IMR-90 (cell line): Measurements from ENCODE around the gene C20orf144. TPM values are rescaled to one million over a fixed set of nuclear protein-coding genes. Genes with fewer than 3 reads are reported as not detected.

Experiments
- ATAC-seq: fragments of 200-7000 bp; cut with Tn5 transposase; 2 replicates; pipeline ENCODE4 v1.9.1; 2020; ENCODE audit warnings: low read depth, mild to moderate bottlenecking, moderate library complexity
- BruUV-seq: library from RNA; stranded (reverse); fragments of 400-500 nt; replicated peaks from 2 replicates; lab custom pipeline; 2021; lab: Mats Ljungman, UMichigan
- CTCF ChIA-PET: fragments of 300-600 bp; formaldehyde crosslinking; extraction: SDS; loops from one replicate; lab custom pipeline; 2021; ENCODE audit warnings: antibody characterized with exemption; lab: Yijun Ruan, JAX
- POLR2A ChIA-PET: fragments of 300-600 bp; sonication (Branson Sonifier 250); formaldehyde crosslinking; loops from one replicate; lab custom pipeline; 2022; ENCODE audit warnings: antibody characterized with exemption; ENCODE audit not compliant: unreplicated experiment; lab: Charles Lee
- DNase-seq: peaks from one replicate; pipeline ENCODE4 v3.0.0; 2013
- H2AFZ ChIP-seq: replicated peaks from 2 replicates; pipeline ENCODE3; 2013; ENCODE audit warnings: low read length, mild to moderate bottlenecking; ENCODE audit not compliant: poor library complexity
- H2AK5ac ChIP-seq: 2 replicates; pipeline ENCODE4 v1.6.1; 2013; ENCODE audit warnings: low read depth, low read length, inconsistent platforms
- H2AK9ac ChIP-seq: replicated peaks from 2 replicates; pipeline ENCODE3; 2013; ENCODE audit warnings: mild to moderate bottlenecking, low read depth, low read length, moderate library complexity; ENCODE audit not compliant: poor library complexity
- H2BK120ac ChIP-seq: 2 replicates; pipeline ENCODE4 v1.6.1; 2013; ENCODE audit warnings: low read depth, low read length, inconsistent platforms
- H2BK15ac ChIP-seq: 3 replicates; pipeline ENCODE4 v1.6.1; 2013; ENCODE audit warnings: low read depth, low read length, inconsistent platforms
- H2BK20ac ChIP-seq: 2 replicates; pipeline ENCODE4 v1.6.1; 2013; ENCODE audit warnings: low read depth, mild to moderate bottlenecking, inconsistent platforms, low read length, moderate library complexity
- H2BK5ac ChIP-seq: 2 replicates; pipeline ENCODE4 v1.6.1; 2013; ENCODE audit warnings: mild to moderate bottlenecking, low read depth, low read length, inconsistent platforms; ENCODE audit not compliant: poor library complexity, severe bottlenecking
- H3K14ac ChIP-seq: replicated peaks from 2 replicates; pipeline ENCODE4 v1.6.1; 2013; ENCODE audit warnings: low read depth, low read length, inconsistent platforms
- H3K18ac ChIP-seq: 2 replicates; pipeline ENCODE4 v1.6.1; 2013; ENCODE audit warnings: low read depth, low read length, control low read depth
- H3K23ac ChIP-seq: 2 replicates; pipeline ENCODE4 v1.6.1; 2013; ENCODE audit warnings: low read depth, low read length, inconsistent platforms
- H3K27ac ChIP-seq: 2 replicates; pipeline ENCODE4 v1.5.1; 2013; ENCODE audit warnings: mild to moderate bottlenecking, control low read depth, low read length; ENCODE audit not compliant: insufficient read depth
- H3K27me3 ChIP-seq: 2 replicates; pipeline ENCODE4 v1.6.1; 2013; ENCODE audit warnings: low read length; ENCODE audit not compliant: control insufficient read depth, insufficient read depth
- H3K36me3 ChIP-seq: 2 replicates; pipeline ENCODE4 v1.6.1; 2013; ENCODE audit warnings: low read length, mixed read lengths; ENCODE audit not compliant: control insufficient read depth, insufficient read depth
- H3K4ac ChIP-seq: 2 replicates; pipeline ENCODE4 v1.6.1; 2013; ENCODE audit warnings: low read depth, low read length, inconsistent platforms
- H3K4me1 ChIP-seq: 2 replicates; pipeline ENCODE4 v1.6.1; 2013; ENCODE audit warnings: low read length, mixed read lengths; ENCODE audit not compliant: control insufficient read depth, insufficient read depth
- H3K4me2 ChIP-seq: 2 replicates; pipeline ENCODE4 v1.6.1; 2013; ENCODE audit warnings: low read depth, mild to moderate bottlenecking, control low read depth, low read length, moderate library complexity
- H3K4me3 ChIP-seq: 2 replicates; pipeline ENCODE4 v1.5.1; 2013; ENCODE audit warnings: low read depth, mild to moderate bottlenecking, control low read depth, low read length, moderate library complexity; ENCODE audit not compliant: insufficient read depth
- H3K56ac ChIP-seq: 2 replicates; pipeline ENCODE4 v1.6.1; 2013; ENCODE audit warnings: low read length, inconsistent platforms; ENCODE audit not compliant: insufficient read depth; ENCODE audit errors: extremely low read depth
- H3K79me1 ChIP-seq, 2 experiments: 2 replicates each; pipeline ENCODE4 v1.6.1; 2013; ENCODE audit warnings: low read length in 2 of 2, inconsistent platforms in 1 of 2, low read depth in 1 of 2
- H3K9ac ChIP-seq: 2 replicates; pipeline ENCODE4 v1.6.1; 2013; ENCODE audit warnings: low read depth, low read length, control low read depth
- H3K9me1 ChIP-seq: 2 replicates; pipeline ENCODE4 v1.6.1; 2013; ENCODE audit warnings: low read length, inconsistent platforms; ENCODE audit not compliant: insufficient read depth
- H3K9me3 ChIP-seq: 2 replicates; pipeline ENCODE4 v1.6.1; 2013; ENCODE audit warnings: low read length; ENCODE audit not compliant: control insufficient read depth, insufficient read depth
- H4K20me1 ChIP-seq: 2 replicates; pipeline ENCODE4 v1.6.1; 2013; ENCODE audit warnings: low read length, inconsistent platforms; ENCODE audit not compliant: insufficient read depth
- H4K5ac ChIP-seq: 2 replicates; pipeline ENCODE4 v1.6.1; 2013; ENCODE audit warnings: mild to moderate bottlenecking, low read depth, low read length, control low read depth
- H4K8ac ChIP-seq, 2 experiments: 2 replicates each; pipeline ENCODE4 v1.6.1; 2013; ENCODE audit warnings: low read depth in 2 of 2, low read length in 2 of 2, control low read depth in 1 of 2, inconsistent platforms in 1 of 2
- H4K91ac ChIP-seq: 2 replicates; pipeline ENCODE4 v1.6.1; 2013; ENCODE audit warnings: low read depth, low read length, inconsistent platforms; ENCODE audit not compliant: insufficient read depth
- MAZ ChIP-seq: IDR thresholded peaks from 2 replicates; pipeline ENCODE4 v1.6.1; 2012; ENCODE audit warnings: low read depth, mild to moderate bottlenecking, low read length, improper control_type of control experiment, moderate library complexity, borderline replicate concordance
- SMC3 ChIP-seq: fragments of 150-350 bp; IDR thresholded peaks from 2 replicates; pipeline ENCODE4 v1.6.1; 2016; ENCODE audit warnings: low read depth, mild to moderate bottlenecking, antibody characterized with exemption, low read length, moderate library complexity
- WGBS, 2 experiments: methylation state at CpG; one replicate each; pipeline versions ENCODE4 v1.1.5 to v1.1.7; 2013; ENCODE audit warnings: missing lambda C conversion rate in 2 of 2; ENCODE audit not compliant: insufficient read length in 1 of 2; ENCODE audit errors: extremely low coverage in 2 of 2; 5-methylcytosine and 5-hydroxymethylcytosine counted together
- dilution Hi-C: fragments of 300-500 bp; cut with HindIII; formaldehyde crosslinking; loops from one replicate; pipeline ENCODE4 v1.14.3; 2018; ENCODE audit warnings: low sequenced_read_pairs; ENCODE audit not compliant: unreplicated experiment
- in situ Hi-C: fragments of 300-500 bp; cut with MboI; formaldehyde crosslinking; loops from 3 replicates; pipeline ENCODE4 v1.14.3; 2019; ENCODE audit warnings: low sequenced_read_pairs, inconsistent platforms, mixed read lengths
- intact Hi-C: fragments of 100-400 bp; cut with micrococcal nuclease; formaldehyde crosslinking; loops from 2 replicates; pipeline ENCODE4 v1.10.0; 2022
- polyA plus RNA-seq, 3 experiments: library from polyadenylated mRNA; depleted of rRNA; stranded (reverse); fragments of >200 nt; gene quantifications; 2 replicates each; pipeline ENCODE4 v1.2.3, GENCODE V29; 2012; ENCODE audit warnings: low replicate concordance in 1 of 3
- total RNA-seq: library from RNA; depleted of rRNA; stranded (reverse); fragments of >200 nt; gene quantifications from 2 replicates; pipeline ENCODE4 v1.2.3, GENCODE V29; 2012

C20orf144 gene
- total and polyA plus RNA-seq, 2 of the 4 experiments (the other 2 are of a cell fraction): under 0.01 to 0.19 TPM

- no peak overlapping the region for H4K5ac ChIP-seq
- no peak overlapping the region for H3K23ac ChIP-seq
- H3K79me1 ChIP-seq: peaks cover 10 to 68% of the 10 kb centered on the region in 2 experiments; a peak in 3 of 4 replicates
- 0 out of 2 replicates have a peak overlapping the region, but pooled peaks have one; percentile 6 for H3K9ac ChIP-seq
- H3K27ac ChIP-seq: peak overlapping the region; percentile 25; the same call in 1 of the 2 replicates
- H2AK5ac ChIP-seq: no peak overlapping the region; the same call in 1 of the 2 replicates
- TF ChIP-seq SMC3: no peak
- TF ChIP-seq MAZ: no peak
- H3K4me3 ChIP-seq: peak overlapping the region; percentile 29
- no peak overlapping the region for H3K56ac ChIP-seq
- H3K4me1 ChIP-seq: peaks cover 19% of the 10 kb centered on the region
- H4K20me1 ChIP-seq: 0 out of 2 replicates have a peak, but pooled peaks cover 9% of the 10 kb centered on the region
- BruUV-seq: no TSS peak
- no peaks in the 10 kb centered on the region for H3K27me3 ChIP-seq
- H2AFZ ChIP-seq: peak overlapping the region; percentile 86
- H2AK9ac ChIP-seq: peak overlapping the region; percentile 76
- WGBS, 2 experiments: 42% methylated on average over 47 of the region's 55 CpGs; no CpG with 5 or more reads in 1 of the 2 experiments
- H3K36me3 ChIP-seq: peaks cover 13% of the 10 kb centered on the region
- no peaks in the 10 kb centered on the region for H3K9me3 ChIP-seq
- peaks cover 28% of the 10 kb centered on the region for H3K9me1 ChIP-seq
- H2BK5ac ChIP-seq: no peak overlapping the region
- H4K91ac ChIP-seq: no peak overlapping the region
- no peak overlapping the region for H3K14ac ChIP-seq
- no peak overlapping the region for H2BK120ac ChIP-seq
- no peak overlapping the region for H2BK15ac ChIP-seq
- in situ Hi-C loops: no loop called here
- dilution Hi-C loops: no loop called here
- ATAC-seq: no peak
- POLR2A ChIA-PET: interaction anchor here (1.0 kb wide), 1 partner anchor 53 kb away, joined by 3 read pairs; no protein-coding TSS in a partner anchor
- peak overlapping the region; percentile 60 for H3K4ac ChIP-seq
- peak overlapping the region; percentile 55 for H3K4me2 ChIP-seq
- no peak overlapping the region for H2BK20ac ChIP-seq
- CTCF ChIA-PET: interaction anchor here (0.6 kb wide), 1 partner anchor 13 kb away, joined by 6 read pairs; no protein-coding TSS in a partner anchor
- H4K8ac ChIP-seq: peak overlapping the region in 1 of 2 experiments; percentile 50; a peak in 2 of 4 replicates
- no peak for DNase-seq
- intact Hi-C loops: loop anchor here (5.0 to 10.0 kb wide), 2 partner anchors 65 to 148 kb away; partner anchors contain the start of genes CHMP4B and ZNF341
- H3K18ac ChIP-seq: no peak overlapping the region
These were observed 5.1 kb downstream of the C20orf144 start for GRCh38 chr20:33667245-33667675.
